NCI-H1048 (cell line): Measurements from ENCODE around the gene OBP2A.

ENCODE experiments used
- DNase-seq: peaks from one replicate; lab custom pipeline; 2025; lab: John Stamatoyannopoulos, UW

OBP2A gene

GRCh38 chr9:135552021-135552697 is 6.2 kb downstream of the OBP2A start:
- DNase-seq, result no peak

DNA sequence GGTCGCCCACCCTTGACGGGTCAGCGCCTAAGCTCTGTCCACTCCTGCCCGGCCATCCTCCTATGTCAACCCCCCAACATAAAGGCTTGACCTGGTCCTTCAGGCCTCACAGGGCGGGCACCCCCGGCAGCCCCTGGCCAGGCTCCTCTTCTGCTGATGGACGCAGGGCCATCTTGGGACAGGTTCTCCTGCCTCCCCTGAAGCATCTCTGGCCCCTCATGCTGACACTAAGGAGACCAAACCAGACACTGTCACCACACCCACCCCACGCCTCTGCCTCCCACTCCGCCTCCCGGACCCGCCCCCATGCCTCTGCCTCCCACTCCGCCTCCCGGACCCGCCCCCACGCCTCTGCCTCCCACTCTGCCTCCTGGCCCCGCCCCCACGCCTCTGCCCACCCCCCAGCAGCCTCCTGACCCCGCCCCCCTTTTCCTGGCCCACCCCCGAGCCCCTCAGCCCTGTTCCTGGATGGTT is 6.8 kb downstream of the OBP2A start:
- DNase-seq, result no peak

DNA sequence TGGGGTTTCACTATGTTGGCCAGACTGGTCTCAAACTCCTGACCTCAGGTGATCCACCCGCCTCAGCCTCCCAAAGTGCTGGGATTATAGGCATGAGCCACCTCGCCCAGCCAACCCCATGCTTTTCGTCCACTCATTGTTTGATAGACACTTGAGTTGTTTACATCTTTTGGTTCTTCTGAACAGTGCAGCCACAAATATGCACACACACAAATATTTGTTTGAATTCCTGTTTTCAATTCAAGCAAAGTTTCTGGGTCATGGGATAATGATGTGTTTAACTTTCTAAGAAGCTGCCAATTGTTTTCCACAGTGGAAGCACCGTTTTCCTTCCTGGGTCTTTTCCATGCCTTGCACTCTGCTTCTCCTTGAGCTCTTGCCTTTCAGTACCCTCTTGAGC is 8.8 kb downstream of the OBP2A start:
- DNase-seq, result no peak

DNA sequence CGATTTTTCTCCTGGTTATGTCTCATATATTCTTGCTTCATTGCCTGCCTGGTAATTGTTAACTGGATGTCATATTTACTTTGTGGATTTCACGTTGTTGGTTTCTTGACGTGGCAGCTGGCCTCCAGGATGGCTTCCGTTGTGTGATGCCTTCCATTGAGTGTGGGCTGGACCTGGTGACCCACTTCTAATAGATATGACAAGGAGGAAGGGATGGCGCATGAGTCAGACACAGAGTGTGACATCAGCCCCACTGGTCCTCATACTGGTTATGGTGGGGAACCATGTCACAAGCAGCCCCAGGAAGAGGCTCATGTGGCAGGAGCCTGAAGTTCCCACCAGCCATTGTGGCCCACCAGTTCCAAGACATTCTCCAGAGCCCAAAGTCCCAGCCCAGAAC is 9.3 kb downstream of the OBP2A start:
- DNase-seq, result no peak

DNA sequence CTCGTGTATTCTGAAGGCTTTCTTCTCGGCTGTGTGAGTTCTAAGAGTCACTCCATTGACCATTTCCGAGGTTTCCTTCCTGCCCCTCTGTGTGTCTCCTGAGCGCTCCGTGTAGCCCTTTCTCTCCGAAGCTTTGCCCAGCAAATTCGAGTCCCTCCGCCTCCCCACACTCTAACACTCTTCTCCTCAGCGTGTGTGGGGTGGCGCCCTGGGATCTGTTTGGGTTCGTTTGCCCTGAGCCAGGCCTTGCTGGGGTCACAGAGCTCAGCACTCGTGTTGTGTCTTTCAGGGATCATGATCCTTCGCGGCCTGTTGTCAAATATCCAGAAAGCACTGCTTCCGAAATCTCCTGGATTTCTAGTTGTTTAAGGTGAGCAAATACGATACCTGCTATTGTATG is 10.0 kb downstream of the OBP2A start:
- no peak for DNase-seq

- no peak for DNase-seq
These were observed 13.7 kb downstream of the OBP2A start for GRCh38 chr9:135559606-135560005.

DNA sequence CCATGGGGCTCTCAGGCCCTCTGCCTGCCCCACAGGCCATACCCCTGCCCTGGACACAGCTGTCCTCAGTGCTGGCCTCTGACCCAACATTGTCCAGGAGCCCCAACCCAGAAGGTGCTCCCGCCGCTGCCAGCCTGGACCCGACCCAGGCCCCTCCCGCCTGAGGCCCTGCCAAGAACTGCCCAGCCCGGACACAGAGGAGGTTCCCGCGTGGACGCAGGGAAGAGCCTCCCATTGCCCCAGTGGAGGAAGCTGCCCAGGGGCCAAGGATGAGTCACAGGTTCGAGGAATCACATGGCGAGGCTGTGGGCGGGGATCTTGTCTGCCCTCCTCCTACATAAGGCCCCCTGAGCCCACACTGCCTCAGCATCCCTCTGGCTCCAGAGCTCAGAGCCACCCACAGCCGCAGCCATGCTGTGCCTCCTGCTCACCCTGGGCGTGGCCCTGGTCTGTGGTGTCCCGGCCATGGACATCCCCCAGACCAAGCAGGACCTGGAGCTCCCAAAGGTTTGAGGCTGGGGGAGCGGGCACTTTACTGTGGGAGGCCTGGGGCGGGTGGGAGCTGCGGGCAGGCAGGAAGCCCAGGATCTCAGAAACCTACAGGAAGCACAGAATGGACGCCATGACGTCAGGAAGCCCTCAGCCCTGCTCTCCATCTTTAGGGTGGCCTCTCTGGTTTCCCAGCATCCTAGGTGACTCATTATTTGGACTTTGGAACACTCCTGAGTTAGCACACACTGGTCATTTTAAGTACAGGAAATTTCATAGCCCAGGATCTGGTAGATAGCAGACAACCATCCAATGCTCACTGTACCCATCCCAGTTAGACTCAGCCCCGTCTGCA is 15.7 kb downstream of the OBP2A start, which contains the start of gene PAEP:
Gene PAEP, plus strand, starts transcription at position 366 of the 844 bp plus-strand sequence.
- no peak for DNase-seq

DNA sequence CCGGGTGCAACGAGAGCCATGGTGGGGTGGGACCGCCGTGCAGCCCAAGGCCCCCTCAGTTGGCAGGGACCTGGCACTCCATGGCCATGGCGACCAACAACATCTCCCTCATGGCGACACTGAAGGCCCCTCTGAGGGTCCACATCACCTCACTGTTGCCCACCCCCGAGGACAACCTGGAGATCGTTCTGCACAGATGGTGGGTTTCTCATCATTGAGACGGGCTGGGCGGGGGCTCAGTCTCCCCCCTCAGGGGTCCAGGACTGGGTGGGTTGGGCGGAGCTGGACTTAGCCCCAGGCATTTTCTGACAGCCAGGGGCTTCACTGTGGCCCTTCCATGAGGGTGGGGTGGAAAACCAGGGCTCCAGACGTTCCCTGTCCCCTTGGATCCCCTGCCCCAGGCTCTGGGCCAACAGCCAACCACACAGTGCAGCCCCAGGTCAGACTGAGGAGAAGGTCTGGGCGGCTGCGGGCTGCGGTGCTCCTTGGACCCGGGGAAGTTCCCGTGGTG is 16.4 kb downstream of the OBP2A start:
- DNase-seq, result no peak

- no peak for DNase-seq
These were observed 17.1 kb downstream of the OBP2A start for GRCh38 chr9:135563039-135563476.

GRCh38 chr9:135563858-135564257 is 17.9 kb downstream of the OBP2A start:
- no peak for DNase-seq

- DNase-seq, result no peak
These were observed 19.3 kb downstream of the OBP2A start for GRCh38 chr9:135565141-135565628.

GRCh38 chr9:135565636-135566035 is 19.7 kb downstream of the OBP2A start:
- no peak for DNase-seq

- DNase-seq, result no peak
These were observed 20.6 kb downstream of the OBP2A start for GRCh38 chr9:135566552-135566951.

DNA sequence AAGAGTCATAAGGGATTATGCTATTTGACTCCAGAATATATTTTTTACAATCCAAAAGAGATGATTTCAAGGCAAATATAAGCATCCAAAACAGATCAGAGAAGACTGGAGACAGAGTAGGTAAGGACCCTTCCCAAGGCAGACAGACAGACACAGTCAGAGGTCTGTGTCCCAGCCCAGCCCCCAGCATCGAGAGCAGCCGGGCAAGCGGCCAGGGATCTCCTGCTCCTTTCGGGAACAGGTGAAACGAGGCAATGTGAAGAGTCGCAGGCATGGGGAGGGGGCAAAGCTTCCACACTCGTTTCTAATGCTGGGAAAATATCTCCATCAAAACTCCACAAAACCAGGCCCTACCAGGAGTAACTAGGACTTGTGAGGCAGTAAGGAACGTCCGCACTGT is 21.4 kb downstream of the OBP2A start:
- DNase-seq, result no peak

DNA sequence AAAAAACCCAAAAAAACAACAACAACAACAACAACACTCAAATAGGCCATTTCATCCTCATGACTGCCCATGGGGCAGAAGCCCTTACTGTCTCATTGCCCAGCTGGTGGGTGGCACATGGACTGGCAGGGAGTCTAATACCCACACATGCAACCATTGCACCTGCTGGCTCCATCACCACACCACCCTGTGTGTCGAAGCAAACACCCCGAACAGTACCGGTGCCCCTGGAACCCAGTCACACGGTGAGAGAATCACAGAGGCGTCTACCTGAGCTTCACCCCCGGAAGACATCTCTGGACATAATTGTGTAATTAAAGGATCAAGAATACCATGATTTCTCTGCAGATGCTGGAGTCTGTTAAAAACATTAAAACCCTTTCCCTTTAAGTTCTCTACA is 22.1 kb downstream of the OBP2A start:
- DNase-seq, result no peak

DNA sequence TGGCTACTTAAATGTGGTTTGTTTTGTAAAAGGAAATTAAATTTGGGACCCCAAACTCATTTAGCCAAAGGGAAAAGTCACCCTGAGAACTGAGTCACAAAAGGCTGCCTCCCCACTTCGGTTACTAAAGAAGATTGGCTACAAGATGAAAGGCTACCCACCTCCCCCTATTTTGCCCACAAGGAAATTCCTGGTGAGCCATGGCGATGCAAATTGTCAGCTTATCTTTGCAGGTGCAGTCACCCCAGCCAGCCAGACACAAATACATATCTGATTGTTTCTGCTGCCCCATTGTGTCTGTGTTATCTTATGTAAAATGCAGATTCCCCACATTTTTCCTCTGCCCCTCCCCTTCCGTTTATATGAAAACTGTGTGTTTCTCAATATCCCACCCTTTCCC is 24.5 kb downstream of the OBP2A start:
- DNase-seq, result no peak

DNA sequence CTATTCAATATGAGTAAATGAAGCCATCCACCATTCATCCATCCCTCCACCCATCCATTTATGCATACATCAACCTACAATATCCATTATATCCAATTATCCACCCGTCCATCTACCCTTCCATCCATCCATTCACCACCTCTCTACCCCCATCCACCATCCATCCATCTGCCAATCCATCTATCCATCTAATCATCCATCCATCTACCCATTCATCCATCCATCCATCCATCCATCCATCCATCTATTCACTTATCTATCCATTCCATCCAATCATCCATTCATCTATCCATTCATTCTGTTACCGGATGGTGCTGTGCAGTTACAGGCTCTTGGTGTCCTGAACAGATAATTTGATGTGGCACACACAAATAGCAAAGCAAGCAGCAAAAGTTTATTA is 26.3 kb downstream of the OBP2A start:
- DNase-seq, result no peak

DNA sequence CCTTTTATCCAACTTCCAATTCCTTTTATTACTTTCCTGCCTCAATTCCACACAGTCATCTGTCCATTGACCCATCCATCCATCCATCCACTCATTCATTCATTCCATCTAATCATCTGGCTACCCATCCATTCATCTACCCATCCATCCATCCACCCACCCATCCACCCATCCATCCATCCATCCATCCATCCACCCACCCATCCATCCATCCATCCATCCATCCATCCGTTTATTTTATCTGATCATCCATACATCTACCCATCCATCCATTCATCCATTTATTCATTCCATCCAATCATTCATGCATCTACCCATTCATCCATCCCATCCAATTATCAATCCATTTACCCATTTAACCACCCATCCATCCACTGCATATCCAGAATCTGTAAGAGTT is 27.2 kb downstream of the OBP2A start:
- no peak for DNase-seq

DNA sequence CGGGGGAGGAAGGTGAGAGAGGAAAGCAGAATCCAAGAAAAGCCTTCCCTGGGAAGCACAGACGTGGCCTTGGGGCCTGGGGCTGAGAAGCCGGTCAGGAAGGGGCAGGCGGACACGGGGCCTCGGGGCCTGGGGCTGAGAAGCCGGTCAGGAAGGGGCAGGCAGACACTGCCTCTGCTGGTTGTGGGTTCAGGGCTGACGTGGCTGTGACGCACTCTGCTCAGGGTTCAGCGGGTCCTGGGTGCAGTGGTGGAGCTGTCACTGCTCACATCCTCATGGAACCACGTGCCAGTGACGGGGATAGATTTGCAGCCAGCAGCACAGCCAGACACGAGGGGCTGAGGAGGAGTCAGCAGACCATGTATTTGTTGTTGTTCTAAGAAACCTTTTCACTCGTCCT is 28.4 kb downstream of the OBP2A start:
- DNase-seq, result no peak

- no peak for DNase-seq
These were observed 29.0 kb downstream of the OBP2A start for GRCh38 chr9:135574943-135575342.

DNA sequence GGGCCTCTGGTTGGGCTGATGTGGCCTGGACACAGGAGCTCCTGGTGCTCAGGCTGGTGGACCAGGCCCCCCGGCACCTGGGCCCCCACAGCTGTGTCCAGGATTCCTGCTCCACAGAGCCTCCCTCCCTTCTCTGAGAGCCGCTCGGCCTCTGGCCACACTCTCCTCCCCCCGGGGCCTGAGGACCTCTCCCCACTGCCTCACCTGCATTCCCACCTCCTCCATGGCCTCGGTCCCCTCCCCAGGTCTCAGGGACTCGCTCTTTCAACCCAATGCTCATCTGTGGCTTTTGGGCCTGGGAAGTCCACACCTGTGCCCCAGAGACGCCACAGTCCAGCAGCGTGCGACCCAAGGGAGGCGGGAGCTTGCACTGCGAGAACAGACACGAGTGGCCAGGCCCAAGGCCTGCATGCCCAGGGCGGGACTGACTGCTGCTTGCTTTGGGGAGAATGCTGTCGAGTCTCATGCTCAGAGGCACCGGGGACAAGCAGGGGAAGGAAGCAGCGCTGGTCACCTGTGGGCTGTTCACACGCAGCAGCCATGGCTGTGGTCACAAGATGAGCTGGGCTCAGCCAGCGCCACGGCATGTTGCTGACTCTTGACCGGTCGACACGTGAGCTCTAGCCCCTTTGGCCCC is 30.2 kb downstream of the OBP2A start:
- no peak for DNase-seq

DNA sequence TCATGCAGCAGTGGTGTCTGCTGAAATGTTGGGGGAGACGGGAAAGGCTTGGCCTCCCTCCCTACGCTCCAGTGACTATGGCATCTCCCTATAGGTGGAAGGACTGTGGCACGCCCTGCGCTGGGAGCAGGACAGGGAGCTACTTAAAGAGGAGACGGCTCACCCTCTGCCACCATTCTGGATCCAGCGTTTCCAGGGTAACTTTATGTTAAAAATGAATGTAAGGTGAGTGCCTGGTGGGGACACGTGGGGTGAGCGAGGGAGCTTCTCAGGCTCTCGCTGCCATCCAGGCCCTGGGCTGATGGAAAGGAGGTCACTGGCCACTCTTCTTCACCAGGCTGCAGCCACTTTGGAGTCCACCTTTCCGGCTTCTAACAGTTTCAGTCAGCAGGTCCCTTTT is 31.3 kb downstream of the OBP2A start:
- no peak for DNase-seq
